Endothelial cell of umbilical vein (primary cell): ENCODE data around the gene HSD3B7. TPM values are rescaled to one million over a fixed set of nuclear protein-coding genes. Genes with fewer than 3 reads are reported as not detected.

Experiments
- BruUV-seq: library from RNA; stranded (reverse); fragments of 400-500 nt; replicated peaks from 2 replicates; lab custom pipeline; 2021; lab: Mats Ljungman, UMichigan
- CTCF ChIA-PET: fragments of 300-600, 350-600 bp; sonication (Branson Sonifier 250); formaldehyde crosslinking; loops from one replicate; lab custom pipeline; 2021; ENCODE audit warnings: antibody characterized with exemption, inconsistent platforms; lab: Charles Lee
- POLR2A ChIA-PET: fragments of 300-600, 350-600 bp; sonication (Branson Sonifier 250); formaldehyde crosslinking; loops from one replicate; lab custom pipeline; 2021; ENCODE audit warnings: antibody characterized with exemption, inconsistent platforms; lab: Charles Lee
- DNase-seq: peaks from one replicate; pipeline ENCODE4 v3.0.0-alpha.2; 2011; ENCODE audit warnings: low read depth, low spot score
- FAIRE-seq: peaks from 2 replicates; lab custom pipeline; 2011; peaks lifted over from hg19 to GRCh38; lab: Jason Lieb, UNC
- H2AFZ ChIP-seq: 2 replicates; pipeline ENCODE4 v1.6.0; 2012; ENCODE audit warnings: low read depth, low read length, control low read depth, inconsistent platforms
- H3K27ac ChIP-seq: 2 replicates; pipeline ENCODE4 v1.5.1; 2011; ENCODE audit warnings: low read depth, mild to moderate bottlenecking, control low read depth, low read length, moderate library complexity; ENCODE audit not compliant: insufficient read depth
- H3K27me3 ChIP-seq, 2 experiments: 2 replicates each; pipeline versions ENCODE4 v1.6.0 to v1.6.1; 2011; ENCODE audit warnings: low read length in 2 of 2, mixed read lengths in 1 of 2; ENCODE audit not compliant: control insufficient read depth in 2 of 2, insufficient read depth in 2 of 2
- H3K36me3 ChIP-seq, 2 experiments: 2 replicates in 1 of 2; 3 replicates in 1 of 2; pipeline ENCODE4 v1.5.1; 2011; ENCODE audit warnings: low read length in 2 of 2, mild to moderate bottlenecking in 1 of 2, moderate library complexity in 1 of 2; ENCODE audit not compliant: control insufficient read depth in 2 of 2, insufficient read depth in 2 of 2; ENCODE audit errors: extremely low read depth in 1 of 2
- H3K4me1 ChIP-seq: 3 replicates; pipeline ENCODE4 v1.5.1; 2011; ENCODE audit warnings: mild to moderate bottlenecking, low read length; ENCODE audit not compliant: control insufficient read depth, insufficient read depth; ENCODE audit errors: extremely low read depth
- H3K4me2 ChIP-seq: 2 replicates; pipeline ENCODE4 v1.6.1; 2011; ENCODE audit warnings: low read length, control low read depth, mixed read lengths; ENCODE audit not compliant: insufficient read depth
- H3K4me3 ChIP-seq, 3 experiments: fragments of 200-600 bp in 1 of 3; sonication (generic), shearing (Covaris generic) in 1 of 3; replicated peaks in 1 of 3; 2 replicates each; pipeline ENCODE4 v1.5.1; 2011 to 2016; ENCODE audit warnings: control low read depth in 3 of 3, low read length in 3 of 3, mild to moderate bottlenecking in 2 of 3, inconsistent platforms in 1 of 3, low read depth in 1 of 3, moderate library complexity in 1 of 3; ENCODE audit not compliant: insufficient read depth in 1 of 3
- H3K79me2 ChIP-seq: 2 replicates; pipeline ENCODE4 v1.6.0; 2012; ENCODE audit warnings: low read length, inconsistent platforms; ENCODE audit not compliant: control insufficient read depth, insufficient read depth
- H3K9ac ChIP-seq: replicated peaks from 2 replicates; pipeline ENCODE3; 2011; ENCODE audit warnings: low read length, control low read depth; ENCODE audit not compliant: insufficient read depth; ENCODE audit errors: extremely low read depth
- H3K9me1 ChIP-seq: replicated peaks from 3 replicates; pipeline ENCODE4 v1.6.0; 2011; ENCODE audit warnings: mild to moderate bottlenecking, low read length; ENCODE audit not compliant: control insufficient read depth, insufficient read depth; ENCODE audit errors: extremely low read depth
- H3K9me3 ChIP-seq: replicated peaks from 2 replicates; pipeline ENCODE4 v1.5.1; 2012; ENCODE audit warnings: low read length, inconsistent platforms; ENCODE audit not compliant: control insufficient read depth, insufficient read depth
- H4K20me1 ChIP-seq: replicated peaks from 2 replicates; pipeline ENCODE3; 2011; ENCODE audit warnings: mild to moderate bottlenecking, low read length; ENCODE audit not compliant: control insufficient read depth, insufficient read depth; ENCODE audit errors: extremely low read depth
- CTCF ChIP-seq, 2 donors: IDR thresholded peaks; 1 replicate in 1 of 2; 2 replicates in 1 of 2; pipeline ENCODE4 v1.5.1; 2011; ENCODE audit warnings: low read length in 2 of 2, mild to moderate bottlenecking in 2 of 2, moderate library complexity in 2 of 2, control low read depth in 1 of 2, inconsistent platforms in 1 of 2, low read depth in 1 of 2; ENCODE audit not compliant: insufficient read depth in 1 of 2; ENCODE audit errors: extremely low read depth in 1 of 2
- EZH2 ChIP-seq: IDR thresholded peaks from 2 replicates; pipeline ENCODE4 v1.6.1; 2012; ENCODE audit warnings: borderline replicate concordance, low read depth, mild to moderate bottlenecking, moderate library complexity, low read length, inconsistent platforms; ENCODE audit not compliant: severe bottlenecking
- FOS ChIP-seq: IDR thresholded peaks from 2 replicates; pipeline ENCODE4 v1.6.1; 2011; ENCODE audit warnings: mild to moderate bottlenecking, low read length, moderate library complexity, borderline replicate concordance; ENCODE audit not compliant: insufficient read depth
- GATA2 ChIP-seq: IDR thresholded peaks from 2 replicates; pipeline ENCODE4 v1.7.0; 2011; ENCODE audit warnings: low read depth, mild to moderate bottlenecking, moderate library complexity, mixed read lengths, low read length; ENCODE audit not compliant: insufficient read length, insufficient read depth
- JUN ChIP-seq: IDR thresholded peaks from 2 replicates; pipeline ENCODE4 v1.6.1; 2011; ENCODE audit warnings: borderline replicate concordance, low read depth; ENCODE audit not compliant: insufficient read length, insufficient read depth
- dilution Hi-C: fragments of 300-500 bp; cut with MboI; formaldehyde crosslinking; loops from one replicate; pipeline ENCODE4 v1.15.0; 2019; ENCODE audit warnings: low sequenced_read_pairs; ENCODE audit not compliant: extremely low pct_ligation_motif_present
- intact Hi-C: fragments of 100-400 bp; cut with micrococcal nuclease; formaldehyde crosslinking; loops from one replicate; pipeline ENCODE4 v1.10.0; 2022
- polyA plus RNA-seq, 4 experiments: library from polyadenylated mRNA; depleted of rRNA in 3 of 4; stranded (reverse) in 3 of 4; unstranded in 1 of 4; fragments of >200 nt; gene quantifications; 2 replicates each; pipeline versions ENCODE4 v1.2.1 to v1.2.3, GENCODE V29; 2011 to 2012; ENCODE audit warnings: missing spikeins in 1 of 4
- total RNA-seq: library from RNA; stranded (reverse); gene quantifications from 2 replicates; pipeline ENCODE4 v1.2.3, GENCODE V29; 2021

Gene HSD3B7
- total and polyA plus RNA-seq, 2 donors (not counting 3 experiments of a cell fraction or from before 2014, with no cell fraction given) = 3.5 to 4.8 TPM

DNA sequence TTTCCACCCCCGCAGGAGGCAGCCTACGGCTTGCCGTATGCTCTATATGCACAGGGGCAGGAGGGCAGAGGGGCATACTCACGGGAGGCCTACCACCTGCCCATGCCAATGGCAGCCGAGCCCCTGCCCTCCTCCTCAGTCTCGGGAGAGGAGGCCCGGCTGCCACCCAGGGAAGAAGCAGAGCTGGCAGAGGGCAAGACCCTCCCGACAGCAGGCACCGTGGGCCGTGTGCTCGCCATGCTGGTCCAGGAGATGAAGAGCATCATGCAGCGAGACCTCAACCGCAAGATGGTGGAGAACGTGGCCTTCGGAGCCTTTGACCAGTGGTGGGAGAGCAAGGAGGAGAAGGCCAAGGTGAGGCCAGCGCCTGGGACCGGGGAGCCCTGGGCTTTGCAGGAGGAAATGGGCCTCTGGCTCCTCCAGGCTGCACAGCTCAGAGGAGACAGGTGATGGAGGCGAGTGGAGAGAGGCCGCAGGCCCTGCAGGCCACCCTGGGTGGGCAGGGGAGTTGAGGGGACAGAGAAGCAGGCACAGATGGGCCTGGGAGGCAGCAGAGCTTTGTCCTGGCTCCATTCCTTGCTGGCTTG, 18.9 kb upstream of the HSD3B7 start:
- no peak overlapping the region for H2AFZ ChIP-seq
- H3K4me3 ChIP-seq = no peak overlapping the region
- peaks cover 26 to 58% of the 10 kb centered on the region in 2 experiments for H3K36me3 ChIP-seq
- H3K9ac ChIP-seq = no peak overlapping the region
- intact Hi-C loops (no loop called here), dilution Hi-C loops (no loop called here)
- POLR2A ChIA-PET = no interaction called here
- CTCF ChIA-PET = interaction anchor here (1.0 kb wide), 1 partner anchor 18 kb away, joined by 5 read pairs; the partner anchor contains the start of gene HSD3B7
- H3K9me3 ChIP-seq = no peaks in the 10 kb centered on the region
- no peak overlapping the region for H3K4me2 ChIP-seq
- no peaks in the 10 kb centered on the region for H4K20me1 ChIP-seq
- H3K27ac ChIP-seq = no peak overlapping the region
- BruUV-seq = no TSS peak
- H3K4me1 ChIP-seq = no peaks in the 10 kb centered on the region
- DNase-seq (no peak), FAIRE-seq (no peak)
- no peaks in the 10 kb centered on the region for H3K79me2 ChIP-seq
- no peaks in the 10 kb centered on the region for H3K9me1 ChIP-seq
- no peaks in the 10 kb centered on the region for H3K27me3 ChIP-seq
- TF ChIP-seq EZH2 (no peak), GATA2 (no peak), JUN (no peak), FOS (no peak), CTCF (IDR thresholded peaks at IDR 0.05; ENCODE audit: extremely low read depth in 1 of 2, insufficient read depth in 1 of 2, low read depth in 1 of 2, low read length in 2 of 2) (no peak)
